IPS-15b (cell line): ENCODE data around the gene CLEC16A.
A peak's percentile ranks its signal among the peaks of the same experiment; 100 is the strongest.
"Not testable (repeated sequence)": the region's sequence is repeated elsewhere in the genome, so short reads cannot be mapped to it uniquely, and the experiment has no call there.

Experiments
- H3K27me3 ChIP-seq: one replicate; pipeline ENCODE4 v1.6.1; 2013; ENCODE audit warnings: low read length; ENCODE audit not compliant: control insufficient read depth, insufficient read depth
- H3K36me3 ChIP-seq: one replicate; pipeline ENCODE4 v1.6.1; 2013; ENCODE audit warnings: low read length; ENCODE audit not compliant: control insufficient read depth, insufficient read depth
- H3K4me1 ChIP-seq: one replicate; pipeline ENCODE4 v1.6.1; 2013; ENCODE audit warnings: mild to moderate bottlenecking, low read length; ENCODE audit not compliant: control insufficient read depth, insufficient read depth
- H3K4me3 ChIP-seq: one replicate; pipeline ENCODE4 v1.5.1; 2013; ENCODE audit warnings: low read depth, low read length
- H3K9ac ChIP-seq: one replicate; pipeline ENCODE4 v1.6.1; 2013; ENCODE audit warnings: low read depth, mild to moderate bottlenecking, low read length
- H3K9me3 ChIP-seq: one replicate; pipeline ENCODE4 v1.6.1; 2013; ENCODE audit warnings: mild to moderate bottlenecking, low read length; ENCODE audit not compliant: control insufficient read depth, insufficient read depth

The CLEC16A gene

GRCh38 chr16:10936272-10936984, 7.9 kb upstream of the CLEC16A start:
- H3K4me3 ChIP-seq, result no peak overlapping the region
- peaks cover 3% of the 10 kb centered on the region for H3K36me3 ChIP-seq
- H3K9me3 ChIP-seq, result no peaks in the 10 kb centered on the region
- H3K9ac ChIP-seq, result no peak overlapping the region
- H3K4me1 ChIP-seq, result peaks cover 4% of the 10 kb centered on the region
- peaks cover 3% of the 10 kb centered on the region for H3K27me3 ChIP-seq

- peaks cover 3% of the 10 kb centered on the region for H3K36me3 ChIP-seq
- H3K9ac ChIP-seq, result no peak overlapping the region
- H3K4me3 ChIP-seq, result no peak overlapping the region
- peaks cover 4% of the 10 kb centered on the region for H3K4me1 ChIP-seq
- no peaks in the 10 kb centered on the region for H3K9me3 ChIP-seq
- peaks cover 3% of the 10 kb centered on the region for H3K27me3 ChIP-seq
These were observed 7.1 kb upstream of the CLEC16A start for GRCh38 chr16:10937068-10937859.

GRCh38 chr16:10938321-10938720, 6.0 kb upstream of the CLEC16A start:
- Histone ChIP-seq H3K9me3 (no peaks in the 10 kb centered on the region), H3K4me3 (no peak overlapping the region), H3K4me1 (peaks cover 4% of the 10 kb centered on the region), H3K9ac (no peak overlapping the region), H3K27me3 (peaks cover 3% of the 10 kb centered on the region), H3K36me3 (peaks cover 3% of the 10 kb centered on the region)

GRCh38 chr16:10938796-10939648, 5.3 kb upstream of the CLEC16A start:
- Histone ChIP-seq H3K27me3 (peaks cover 6% of the 10 kb centered on the region), H3K4me1 (peaks cover 7% of the 10 kb centered on the region), H3K9ac (no peak overlapping the region), H3K9me3 (no peaks in the 10 kb centered on the region), H3K36me3 (peaks cover 3% of the 10 kb centered on the region), H3K4me3 (no peak overlapping the region)

GRCh38 chr16:10939649-10940234, 4.6 kb upstream of the CLEC16A start:
- H3K9ac ChIP-seq, result no peak overlapping the region
- H3K4me1 ChIP-seq, result peaks cover 7% of the 10 kb centered on the region
- H3K36me3 ChIP-seq, result peaks cover 3% of the 10 kb centered on the region
- no peak overlapping the region for H3K4me3 ChIP-seq
- no peaks in the 10 kb centered on the region for H3K9me3 ChIP-seq
- H3K27me3 ChIP-seq, result peaks cover 6% of the 10 kb centered on the region

DNA sequence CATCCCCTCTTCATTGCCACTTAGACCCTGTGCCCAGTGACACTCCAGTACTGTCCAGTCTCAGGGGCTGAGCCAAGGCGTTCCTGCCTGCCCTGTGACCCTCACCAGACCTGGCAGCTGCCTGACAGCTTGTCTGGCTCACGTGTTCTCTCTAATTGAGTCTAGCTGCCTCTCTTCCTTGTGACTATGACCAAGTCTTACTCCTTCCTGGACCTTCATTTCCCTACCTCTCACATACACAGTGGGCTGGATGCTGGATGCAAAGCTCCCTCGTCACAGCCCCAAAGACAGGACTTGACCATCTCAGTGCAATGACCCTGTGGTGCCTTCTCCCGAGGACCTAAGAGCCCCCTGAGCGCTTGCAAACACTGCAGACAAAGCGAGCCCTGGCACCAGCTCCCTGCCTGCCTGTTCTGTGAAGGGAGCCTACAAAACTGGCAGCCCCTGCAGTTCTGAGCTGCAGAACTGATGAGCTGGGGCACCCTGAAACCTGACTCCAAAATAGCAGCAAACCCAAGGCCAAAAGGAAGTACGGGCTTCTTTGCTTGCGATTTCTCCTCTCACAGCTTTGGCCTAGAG, 3.8 kb upstream of the CLEC16A start:
- Histone ChIP-seq H3K27me3 (peaks cover 6% of the 10 kb centered on the region), H3K4me3 (peak overlapping the region; percentile 89), H3K4me1 (peaks cover 10% of the 10 kb centered on the region), H3K9ac (no peak overlapping the region), H3K9me3 (no peaks in the 10 kb centered on the region), H3K36me3 (peaks cover 3% of the 10 kb centered on the region)

GRCh38 chr16:10941127-10941933, 3.0 kb upstream of the CLEC16A start:
- Histone ChIP-seq H3K27me3 (peaks cover 6% of the 10 kb centered on the region), H3K9me3 (no peaks in the 10 kb centered on the region), H3K9ac (no peak overlapping the region), H3K36me3 (peaks cover 3% of the 10 kb centered on the region), H3K4me3 (peak overlapping the region; percentile 89), H3K4me1 (peaks cover 17% of the 10 kb centered on the region)

- Histone ChIP-seq H3K4me1 (peaks cover 20% of the 10 kb centered on the region), H3K4me3 (peak overlapping the region; percentile 89)
- not testable (repeated sequence) for H3K36me3 ChIP-seq, H3K9me3 ChIP-seq, H3K9ac ChIP-seq, H3K27me3 ChIP-seq
These were observed 2.4 kb upstream of the CLEC16A start for GRCh38 chr16:10941935-10942351.

- peak within 1 kb of the TSS; percentile 60 for H3K9ac ChIP-seq
- H3K4me1 ChIP-seq, result peaks cover 26% of the 10 kb centered on the region
- H3K4me3 ChIP-seq, result peak within 1 kb of the TSS; percentile 89
- peaks cover 6% of the 10 kb centered on the region for H3K27me3 ChIP-seq
- H3K36me3 ChIP-seq, result no peaks in the 10 kb centered on the region
- no peaks in the 10 kb centered on the region for H3K9me3 ChIP-seq
These were observed 1.9 kb upstream of the CLEC16A start, which contains the start of gene DEXI for GRCh38 chr16:10942352-10943063. TSS of gene DEXI (minus strand) at chr16:10942468. CDS start at chr16:10942005, 463 bp downstream.

DNA sequence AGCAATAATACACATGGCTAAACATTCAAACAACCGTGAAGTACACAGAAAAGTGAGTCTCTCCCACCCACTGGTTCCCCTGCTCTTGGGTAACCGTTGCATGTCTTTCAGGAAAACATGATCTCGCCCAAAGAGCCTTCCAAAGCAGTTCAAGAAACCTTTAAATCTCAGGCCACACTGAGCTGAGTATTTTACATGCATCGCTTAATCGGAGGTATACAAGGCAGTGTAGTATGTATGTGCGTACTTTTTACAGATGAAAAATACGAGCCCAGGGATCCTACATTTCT, 1.4 kb upstream of the CLEC16A start:
- no peaks in the 10 kb centered on the region for H3K9me3 ChIP-seq
- no peaks in the 10 kb centered on the region for H3K36me3 ChIP-seq
- H3K9ac ChIP-seq, result peak overlapping the region; percentile 60
- peaks cover 26% of the 10 kb centered on the region for H3K4me1 ChIP-seq
- H3K27me3 ChIP-seq, result peaks cover 6% of the 10 kb centered on the region
- H3K4me3 ChIP-seq, result peak overlapping the region; percentile 89
